NCI-H2196 (cell line): Measurements from ENCODE around the gene CATSPERE.
A peak's percentile ranks its signal among the peaks of the same experiment; 100 is the strongest.
"Not testable (repeated sequence)": the region's sequence is repeated elsewhere in the genome, so short reads cannot be mapped to it uniquely, and the experiment has no call there.

ENCODE experiments used
- DNase-seq: peaks from one replicate; lab custom pipeline; 2025; ENCODE audit not compliant: unreplicated experiment; lab: John Stamatoyannopoulos, UW

The CATSPERE gene

GRCh38 chr1:244447552-244447951, 13.5 kb upstream of the CATSPERE start:
- no peak for DNase-seq

DNA sequence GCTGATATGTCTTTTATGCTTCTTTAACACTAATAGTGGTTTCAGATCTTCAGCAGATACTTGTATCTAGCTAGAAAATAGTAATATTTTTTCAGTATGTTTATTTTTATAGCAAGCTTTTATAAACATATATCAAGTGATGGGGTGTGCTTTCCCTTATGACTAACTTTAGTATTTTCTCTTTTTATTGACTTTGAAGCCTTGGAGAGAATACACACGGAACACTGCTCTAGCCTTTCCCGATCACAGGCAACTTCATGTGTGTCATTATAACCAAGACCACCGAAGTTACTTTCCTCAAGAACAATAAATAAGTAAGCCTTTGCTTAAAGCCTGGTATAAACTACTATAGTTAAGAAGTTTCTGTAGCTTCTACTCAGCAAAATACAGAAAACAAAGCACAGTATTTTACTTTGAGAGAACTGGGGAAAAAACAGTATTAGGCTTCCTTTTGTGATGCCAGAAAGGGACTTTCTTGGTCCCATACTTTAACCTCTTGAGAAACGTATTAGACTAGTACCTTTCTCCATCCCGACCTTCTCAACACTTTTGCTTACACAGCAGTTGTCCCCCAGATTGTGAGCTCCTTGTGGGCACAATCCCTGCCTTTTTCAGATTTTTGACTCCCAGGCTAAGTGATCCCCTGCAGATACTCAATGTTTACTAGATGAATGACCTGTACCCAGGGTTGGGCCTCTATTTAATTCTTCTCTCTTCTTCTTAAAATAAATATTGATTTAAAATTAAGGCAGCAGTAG, 12.6 kb upstream of the CATSPERE start:
- no peak for DNase-seq

DNA sequence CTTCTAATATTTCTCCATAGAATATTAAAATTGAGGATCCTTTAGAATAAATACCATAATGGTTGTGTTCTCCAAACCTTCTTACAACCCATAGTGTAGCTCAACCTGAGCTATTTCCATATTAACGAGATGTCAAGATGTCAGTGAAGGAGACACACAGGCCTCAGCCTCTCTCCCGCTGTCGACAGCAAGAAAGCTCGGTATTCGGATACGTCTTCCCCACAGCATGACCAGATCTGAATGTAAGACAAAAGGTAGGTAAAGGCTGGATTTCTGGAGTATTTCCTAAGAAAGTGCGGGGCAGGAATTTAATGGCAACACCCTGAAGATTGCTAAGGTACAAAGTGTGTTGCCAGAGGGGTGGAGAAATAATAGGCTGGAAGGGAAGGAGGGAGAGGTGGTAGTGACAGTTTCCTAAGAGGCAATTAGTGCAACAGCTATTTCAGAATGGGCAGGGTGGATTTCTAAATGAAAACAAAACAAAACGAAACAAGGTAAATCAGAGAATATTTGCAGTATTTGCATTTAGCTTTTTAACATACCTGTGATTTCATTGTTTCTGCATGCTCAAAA, 11.1 kb upstream of the CATSPERE start:
- DNase-seq, result no peak

- DNase-seq, result no peak
These were observed 10.2 kb upstream of the CATSPERE start for GRCh38 chr1:244450597-244451538.

GRCh38 chr1:244451539-244451950, 9.5 kb upstream of the CATSPERE start, which contains the start of gene ADSS2:
Gene ADSS2, minus strand, starts transcription at chr1:244451909. Its CDS starts 92 bp downstream, at chr1:244451817.
- DNase-seq, result no peak

DNA sequence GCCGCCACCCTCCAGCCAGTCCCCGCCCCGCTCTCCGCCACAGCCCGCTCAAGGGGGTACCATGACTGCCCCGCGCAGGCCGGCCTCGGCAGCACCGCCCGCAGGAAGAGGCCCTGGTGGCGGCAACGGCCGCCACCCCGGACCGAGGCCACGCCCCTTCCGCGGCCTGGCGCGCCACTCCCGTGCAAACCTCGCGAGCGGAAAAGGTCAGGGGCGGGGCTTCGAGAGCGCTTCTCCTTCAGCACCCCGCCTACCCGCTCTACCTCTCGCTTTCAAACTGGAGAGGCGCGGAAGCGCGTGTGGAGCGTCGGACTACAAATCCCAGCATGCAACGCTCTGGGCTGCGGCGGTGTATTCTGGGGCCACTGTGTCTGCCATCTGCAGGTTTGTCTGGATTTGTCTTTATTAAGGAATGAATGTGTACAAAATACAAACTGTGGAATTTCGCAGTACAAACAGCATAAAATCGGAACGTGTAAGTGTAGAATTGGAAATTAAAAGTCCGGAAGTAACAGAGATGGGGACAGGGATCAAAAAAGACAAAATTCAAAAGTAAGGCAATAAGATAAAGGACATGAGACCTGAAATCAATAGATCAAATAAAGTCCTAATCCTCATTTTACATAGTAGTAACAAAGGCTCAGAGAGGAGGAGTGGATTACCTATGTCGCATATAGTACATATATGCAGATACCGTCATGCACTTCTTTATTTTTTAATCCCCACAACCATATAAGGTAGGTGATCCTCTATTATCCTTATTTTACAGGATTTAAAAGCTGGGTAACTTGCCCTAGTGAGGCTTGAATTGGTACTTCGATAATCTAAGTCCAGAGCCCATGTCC, 8.9 kb upstream of the CATSPERE start:
- peak; percentile 94 for DNase-seq

GRCh38 chr1:244454412-244454811, 6.7 kb upstream of the CATSPERE start:
- no peak for DNase-seq

DNA sequence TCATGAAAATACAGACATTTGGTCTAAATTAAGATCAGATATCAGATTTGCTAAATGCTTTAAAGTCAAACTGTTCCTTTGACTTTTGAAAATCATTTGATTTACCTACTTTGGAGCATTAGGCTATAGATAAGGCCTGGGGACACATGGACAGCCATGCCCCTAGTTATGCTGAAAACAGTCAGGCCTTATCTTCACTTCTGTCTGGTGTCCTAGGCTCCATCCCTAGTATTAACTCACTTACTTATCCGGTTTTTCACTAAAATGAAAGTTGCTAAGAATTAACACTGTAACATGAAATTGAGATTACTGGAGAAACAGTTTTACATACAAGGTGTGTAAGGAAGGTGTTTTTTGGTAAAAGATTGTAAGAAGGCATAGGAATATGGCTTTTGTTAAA, 4.5 kb upstream of the CATSPERE start:
- DNase-seq, result no peak

GRCh38 chr1:244458781-244459180, 2.3 kb upstream of the CATSPERE start:
- DNase-seq, result no peak

DNA sequence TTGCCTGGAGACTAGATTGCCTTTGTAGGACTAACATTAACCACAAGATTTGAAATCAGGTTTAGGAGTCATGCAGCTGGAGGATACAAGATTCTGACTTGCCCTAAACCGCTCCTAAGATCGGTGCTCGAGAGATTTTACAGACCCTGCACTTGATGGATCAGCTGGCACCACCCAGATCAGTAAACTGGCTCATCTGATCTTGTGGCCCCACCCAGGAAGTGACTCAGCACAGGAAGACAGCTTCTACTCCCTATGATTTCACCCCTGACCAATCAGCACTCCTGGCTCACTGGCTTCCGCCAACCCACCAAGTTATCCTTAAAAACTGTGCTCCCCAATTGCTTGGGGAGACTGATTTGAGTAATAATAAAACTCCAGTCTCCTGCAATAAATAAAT, 876 bp upstream of the CATSPERE start:
- DNase-seq, result no peak

GRCh38 chr1:244466724-244467123, 5.7 kb downstream of the CATSPERE start:
- no peak for DNase-seq

- no peak for DNase-seq
These were observed 12.1 kb downstream of the CATSPERE start for GRCh38 chr1:244473059-244473605.

GRCh38 chr1:244484971-244485370, 23.9 kb downstream of the CATSPERE start:
- DNase-seq, result not testable (repeated sequence)

- DNase-seq, result no peak
These were observed 33.6 kb downstream of the CATSPERE start for GRCh38 chr1:244494653-244495052.

DNA sequence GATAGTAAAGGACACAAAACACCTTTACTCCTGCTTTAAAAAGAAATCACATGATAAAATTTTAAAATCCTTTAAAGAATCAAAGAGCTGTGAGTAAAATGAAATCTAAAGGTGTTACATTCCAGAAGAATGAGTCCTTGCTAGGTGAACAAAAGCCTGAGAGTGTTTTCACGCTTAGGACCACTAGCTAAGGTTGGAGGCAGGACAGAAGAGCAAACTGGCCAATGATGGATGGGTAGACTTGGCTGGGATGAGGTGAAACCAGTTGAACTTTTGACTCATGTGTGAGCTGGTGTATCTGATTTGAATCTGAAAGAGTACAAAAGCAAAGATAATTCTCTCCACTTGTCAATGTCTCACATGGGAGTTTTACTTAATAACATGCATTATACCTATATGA, 35.1 kb downstream of the CATSPERE start:
- no peak for DNase-seq

DNA sequence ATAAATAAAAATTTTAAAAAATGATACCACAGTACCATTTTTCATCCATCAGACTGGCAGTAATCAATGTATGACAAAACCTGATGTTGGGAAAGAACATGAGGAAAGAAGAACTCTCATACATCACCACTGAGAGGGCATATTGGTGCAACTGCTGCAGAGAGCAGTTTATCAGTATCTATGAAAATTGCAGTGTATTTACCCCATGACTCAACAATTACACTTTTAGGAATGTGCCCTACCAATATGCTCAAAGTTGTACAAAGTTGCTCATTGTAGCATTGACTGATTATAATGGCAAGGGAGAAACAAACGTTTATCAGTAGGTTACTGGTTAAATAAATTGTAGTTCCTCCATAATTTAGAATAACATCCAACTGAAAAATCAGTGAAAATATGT, 36.7 kb downstream of the CATSPERE start:
- no peak for DNase-seq

GRCh38 chr1:244499484-244499883, 38.4 kb downstream of the CATSPERE start:
- DNase-seq, result not testable (repeated sequence)

DNA sequence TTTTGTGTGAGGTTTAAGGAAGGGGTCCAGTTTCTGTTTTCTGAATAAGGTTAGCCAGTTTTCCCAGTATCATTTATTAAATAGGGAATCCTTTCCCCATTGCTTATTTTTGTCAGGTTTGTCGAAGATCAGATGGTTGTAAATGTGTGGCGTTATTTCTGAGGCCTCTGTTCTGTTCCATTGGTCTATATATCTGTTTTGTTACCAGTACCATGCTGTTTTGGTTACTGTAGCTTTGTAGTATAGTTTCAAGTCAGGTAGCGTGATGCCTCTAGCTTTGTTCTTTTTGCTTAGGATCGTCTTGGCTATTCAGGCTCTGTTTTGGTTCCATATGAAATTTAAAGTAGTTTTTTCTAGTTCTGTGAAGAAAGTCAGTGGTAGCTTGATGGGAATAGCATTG, 39.4 kb downstream of the CATSPERE start:
- not testable (repeated sequence) for DNase-seq

DNA sequence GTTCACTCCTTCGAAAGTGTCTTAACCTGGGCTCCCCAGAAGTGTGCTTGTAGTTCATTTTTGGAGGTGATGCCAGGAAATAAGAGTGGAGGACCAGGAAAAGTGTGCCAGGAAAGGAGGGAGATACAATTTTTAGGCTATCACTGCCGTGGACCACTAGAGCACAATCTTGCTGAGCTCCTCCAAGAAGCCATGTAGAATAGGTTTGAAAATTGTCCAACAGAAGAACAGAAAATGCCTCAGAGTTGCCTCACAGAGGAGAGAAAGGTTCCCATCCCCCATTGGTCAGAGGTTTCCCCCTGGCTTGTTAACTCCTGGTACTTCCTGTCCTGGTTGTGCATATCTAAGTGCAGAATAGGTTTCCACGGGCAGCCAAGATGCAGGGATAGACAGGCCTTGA, 41.6 kb downstream of the CATSPERE start:
- DNase-seq, result no peak

GRCh38 chr1:244513493-244513892, 52.4 kb downstream of the CATSPERE start:
- DNase-seq, result no peak
